Esophagus muscularis mucosa (tissue), 4 donors: Measurements from ENCODE around the gene RBM19. TPM values are rescaled to one million over a fixed set of nuclear protein-coding genes. Genes with fewer than 3 reads are reported as not detected.
A peak's percentile ranks its signal among the peaks of the same experiment; 100 is the strongest.

Source experiments
- DNase-seq: peaks from one replicate; pipeline ENCODE4 v3.0.0-alpha.2; 2017; ENCODE audit errors: extremely low spot score
- H3K27ac ChIP-seq, 4 donors: fragments of 200-600 bp; sonication (generic); replicated peaks in 1 of 4; 1 replicate in 3 of 4; 2 replicates in 1 of 4; pipeline ENCODE4 v1.5.1; 2016 to 2019; ENCODE audit warnings: mild to moderate bottlenecking in 1 of 4
- H3K27me3 ChIP-seq, 4 donors: fragments of 200-600 bp; sonication (generic); one replicate each; pipeline versions ENCODE4 v1.5.1 to v1.6.0; 2016 to 2019
- H3K36me3 ChIP-seq, 4 donors: fragments of 200-600 bp; sonication (generic); one replicate each; pipeline ENCODE4 v1.5.1; 2016 to 2019
- H3K4me1 ChIP-seq, 4 donors: fragments of 200-600 bp; sonication (generic); one replicate each; pipeline ENCODE4 v1.5.1; 2016 to 2019
- H3K4me3 ChIP-seq, 4 donors: fragments of 200-600 bp; sonication (generic); 1 replicate in 2 of 4; 2 replicates in 2 of 4; pipeline ENCODE4 v1.5.1; 2016 to 2019; ENCODE audit warnings: mild to moderate bottlenecking in 4 of 4, moderate library complexity in 1 of 4
- H3K9me3 ChIP-seq, 4 donors: fragments of 200-600 bp; sonication (generic); 1 replicate in 3 of 4; 2 replicates in 1 of 4; pipeline ENCODE4 v1.5.1; 2016 to 2019
- EP300 ChIP-seq: sonication (generic); formaldehyde crosslinking; IDR thresholded peaks from one replicate; pipeline ENCODE4 v1.6.1; 2017; ENCODE audit warnings: antibody characterized with exemption
- POLR2A ChIP-seq: fragments of 450-650 bp; IDR thresholded peaks from one replicate; pipeline ENCODE4 v1.6.1; 2017; ENCODE audit warnings: antibody characterized with exemption, moderate library complexity, mild to moderate bottlenecking, low read depth
- POLR2AphosphoS5 ChIP-seq, 2 donors: sonication (generic); formaldehyde crosslinking; IDR thresholded peaks; one replicate each; pipeline ENCODE4 v1.6.1; 2017; ENCODE audit warnings: antibody characterized with exemption in 2 of 2
- WGBS: methylation state at CpG from one replicate; pipeline ENCODE4 v1.1.5; 2018; 5-methylcytosine and 5-hydroxymethylcytosine counted together
- intact Hi-C: fragments of 100-400 bp; cut with DNase I; formaldehyde crosslinking; loops from one replicate; pipeline ENCODE4 v1.15.1; 2023
- total RNA-seq, 4 donors: library from RNA; depleted of rRNA; stranded (reverse); fragments of >200 nt; gene quantifications; one replicate each; pipeline versions ENCODE4 v1.1.0 to v1.2.1, GENCODE V29; 2016
- TF ChIP-seq, protein P1 (sequence below), 3 experiments: fragments of 200-600 bp in 2 of 3; fragments of 450-650 bp in 1 of 3; sonication (generic) in 2 of 3; IDR thresholded peaks; one replicate each; pipeline ENCODE4 v1.5.1; 2017 to 2019; ENCODE audit warnings: antibody characterized with exemption in 3 of 3, mild to moderate bottlenecking in 2 of 3, moderate library complexity in 1 of 3

RBM19 gene
- total RNA-seq, 4 donors from 2014 or later: 26.7 to 40.0 (median 27.4) TPM

DNA sequence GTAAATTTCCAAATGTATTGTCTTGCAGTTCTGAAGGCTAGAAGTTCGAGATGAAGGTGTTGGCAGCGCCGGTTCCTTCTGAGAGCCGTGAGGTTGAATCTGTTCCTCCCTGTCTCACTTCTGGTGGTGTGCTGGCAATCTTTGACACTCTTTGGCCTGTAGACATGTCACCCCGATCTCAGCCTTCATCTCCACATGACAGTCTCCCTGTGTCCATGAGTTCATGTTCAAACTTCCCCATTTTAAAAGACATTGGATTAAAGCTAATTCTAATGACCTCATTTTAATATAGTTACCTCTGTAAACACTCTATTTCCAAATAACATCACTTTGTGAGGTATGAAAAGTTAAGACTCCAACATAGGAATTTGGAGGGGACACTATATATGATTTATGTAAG is 4.1 kb upstream of the RBM19 start:
- intact Hi-C loops: no loop called here
- no peak overlapping the region for H3K27ac ChIP-seq
- H3K36me3 ChIP-seq: no peaks in the 10 kb centered on the region
- TF ChIP-seq, protein P1, sequence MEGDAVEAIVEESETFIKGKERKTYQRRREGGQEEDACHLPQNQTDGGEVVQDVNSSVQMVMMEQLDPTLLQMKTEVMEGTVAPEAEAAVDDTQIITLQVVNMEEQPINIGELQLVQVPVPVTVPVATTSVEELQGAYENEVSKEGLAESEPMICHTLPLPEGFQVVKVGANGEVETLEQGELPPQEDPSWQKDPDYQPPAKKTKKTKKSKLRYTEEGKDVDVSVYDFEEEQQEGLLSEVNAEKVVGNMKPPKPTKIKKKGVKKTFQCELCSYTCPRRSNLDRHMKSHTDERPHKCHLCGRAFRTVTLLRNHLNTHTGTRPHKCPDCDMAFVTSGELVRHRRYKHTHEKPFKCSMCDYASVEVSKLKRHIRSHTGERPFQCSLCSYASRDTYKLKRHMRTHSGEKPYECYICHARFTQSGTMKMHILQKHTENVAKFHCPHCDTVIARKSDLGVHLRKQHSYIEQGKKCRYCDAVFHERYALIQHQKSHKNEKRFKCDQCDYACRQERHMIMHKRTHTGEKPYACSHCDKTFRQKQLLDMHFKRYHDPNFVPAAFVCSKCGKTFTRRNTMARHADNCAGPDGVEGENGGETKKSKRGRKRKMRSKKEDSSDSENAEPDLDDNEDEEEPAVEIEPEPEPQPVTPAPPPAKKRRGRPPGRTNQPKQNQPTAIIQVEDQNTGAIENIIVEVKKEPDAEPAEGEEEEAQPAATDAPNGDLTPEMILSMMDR (IDR thresholded peaks at IDR 0.05): no peak
- TF ChIP-seq POLR2A (no peak), POLR2AphosphoS5 (IDR thresholded peaks at IDR 0.05) (no peak), EP300 (no peak)
- DNase-seq: no peak
- peaks cover 0 to 15% (median 4%) of the 10 kb centered on the region in 4 donors for H3K27me3 ChIP-seq
- no peak overlapping the region for H3K4me3 ChIP-seq
- no peaks in the 10 kb centered on the region for H3K9me3 ChIP-seq
- peaks cover 13 to 16% (median 13%) of the 10 kb centered on the region in 4 donors for H3K4me1 ChIP-seq
- 78% methylated on average over 5 of the region's 5 CpGs for WGBS

GRCh38 chr12:113967368-113967767 is 1.2 kb upstream of the RBM19 start:
- H3K4me1 ChIP-seq: peaks cover 17 to 29% (median 22%) of the 10 kb centered on the region in 4 donors
- H3K36me3 ChIP-seq: peaks cover under 1 to 23% (median 5%) of the 10 kb centered on the region in 4 donors
- TF ChIP-seq, protein P1 (IDR thresholded peaks at IDR 0.05): no peak
- H3K27ac ChIP-seq: no peak overlapping the region
- no peak for DNase-seq
- peak overlapping the region in 1 of 4 donors; percentile 81 for H3K4me3 ChIP-seq
- H3K9me3 ChIP-seq: no peaks in the 10 kb centered on the region
- 82% methylated on average over 4 of the region's 4 CpGs for WGBS
- intact Hi-C loops: no loop called here
- H3K27me3 ChIP-seq: no peaks in the 10 kb centered on the region

- Histone ChIP-seq H3K27me3 (no peaks in the 10 kb centered on the region), H3K4me1 (peaks cover 17 to 29% (median 22%) of the 10 kb centered on the region in 4 donors), H3K9me3 (no peaks in the 10 kb centered on the region), H3K36me3 (peaks cover 47 to 70% (median 52%) of the 10 kb centered on the region in 4 donors), H3K4me3 (no peak overlapping the region), H3K27ac (no peak overlapping the region)
- WGBS: 95% methylated on average over 1 of the region's 1 CpG
- intact Hi-C loops: no loop called here
- DNase-seq: no peak
- TF ChIP-seq POLR2A: no peak
- no peak for TF ChIP-seq EP300
- TF ChIP-seq POLR2AphosphoS5 (IDR thresholded peaks at IDR 0.05): no peak
- TF ChIP-seq, protein P1 (IDR thresholded peaks at IDR 0.05): no peak
Observed at GRCh38 chr12:113962733-113963132, 3.4 kb downstream of the RBM19 start.

- 88% methylated on average over 16 of the region's 16 CpGs for WGBS
- H3K4me3 ChIP-seq: no peak overlapping the region
- DNase-seq: no peak
- no peaks in the 10 kb centered on the region for H3K9me3 ChIP-seq
- H3K27ac ChIP-seq: no peak overlapping the region
- intact Hi-C loops: no loop called here
- peaks cover 16 to 26% (median 22%) of the 10 kb centered on the region in 4 donors for H3K4me1 ChIP-seq
- H3K36me3 ChIP-seq: peaks cover 53 to 76% (median 58%) of the 10 kb centered on the region in 4 donors
- no peak for TF ChIP-seq POLR2AphosphoS5 (IDR thresholded peaks at IDR 0.05)
- TF ChIP-seq EP300: no peak
- TF ChIP-seq, protein P1 (IDR thresholded peaks at IDR 0.05): no peak
- no peak for TF ChIP-seq POLR2A
- H3K27me3 ChIP-seq: no peaks in the 10 kb centered on the region
Observed at GRCh38 chr12:113961921-113962710, 4.0 kb downstream of the RBM19 start.
